Measurements from ENCODE around the gene OR8B3. TPM values are rescaled to one million over a fixed set of nuclear protein-coding genes. Genes with fewer than 3 reads are reported as not detected.

OR8B3 gene
- polyA plus RNA-seq (2011; rRNA removed) (not detected in 2 replicates), polyA plus RNA-seq (2017; fragmentation: RNase III; extraction: RNeasy Plus Mini Kit Qiagen cat#74134 plus additional on column Dnase treatment) (not detected in 3 replicates), polyA minus RNA-seq (2011; rRNA and poly(A)+ RNA removed) (not detected in 2 replicates)
- polyA plus RNA-seq (2012; cell fraction: cytosol; rRNA removed): not detected in 2 replicates
- not detected in 2 replicates for polyA plus RNA-seq (2012; cell fraction: nucleus; rRNA removed)

- Histone ChIP-seq H3K4me2 (no peak within 1 kb of the TSS), H3K4me3 (no peak within 1 kb of the TSS), H3K27ac (no peak within 1 kb of the TSS), H3K9me3 (no peaks in the 10 kb centered on the region), H3K4me1 (no peaks in the 10 kb centered on the region)
- DNase-seq (ENCODE audit: low read depth in 1 of 2, low spot score in 1 of 2): no peak
- FAIRE-seq: no peak
- no peak for TF ChIP-seq RNF2 (IDR thresholded peaks at IDR 0.05; ENCODE audit: borderline replicate concordance, low read depth)
- no peak for TF ChIP-seq HDAC2 (IDR thresholded peaks at IDR 0.05)
- TF ChIP-seq ZFP36 (IDR thresholded peaks at IDR 0.05; ENCODE audit: borderline replicate concordance, partially characterized antibody): no peak
- TF ChIP-seq HOXB13 (CRISPR knock-in tag; IDR thresholded peaks at IDR 0.05; ENCODE audit: low read depth): no peak
- no peak for TF ChIP-seq HEYL (CRISPR knock-in tag; IDR thresholded peaks at IDR 0.05)
- TF ChIP-seq, protein P1, sequence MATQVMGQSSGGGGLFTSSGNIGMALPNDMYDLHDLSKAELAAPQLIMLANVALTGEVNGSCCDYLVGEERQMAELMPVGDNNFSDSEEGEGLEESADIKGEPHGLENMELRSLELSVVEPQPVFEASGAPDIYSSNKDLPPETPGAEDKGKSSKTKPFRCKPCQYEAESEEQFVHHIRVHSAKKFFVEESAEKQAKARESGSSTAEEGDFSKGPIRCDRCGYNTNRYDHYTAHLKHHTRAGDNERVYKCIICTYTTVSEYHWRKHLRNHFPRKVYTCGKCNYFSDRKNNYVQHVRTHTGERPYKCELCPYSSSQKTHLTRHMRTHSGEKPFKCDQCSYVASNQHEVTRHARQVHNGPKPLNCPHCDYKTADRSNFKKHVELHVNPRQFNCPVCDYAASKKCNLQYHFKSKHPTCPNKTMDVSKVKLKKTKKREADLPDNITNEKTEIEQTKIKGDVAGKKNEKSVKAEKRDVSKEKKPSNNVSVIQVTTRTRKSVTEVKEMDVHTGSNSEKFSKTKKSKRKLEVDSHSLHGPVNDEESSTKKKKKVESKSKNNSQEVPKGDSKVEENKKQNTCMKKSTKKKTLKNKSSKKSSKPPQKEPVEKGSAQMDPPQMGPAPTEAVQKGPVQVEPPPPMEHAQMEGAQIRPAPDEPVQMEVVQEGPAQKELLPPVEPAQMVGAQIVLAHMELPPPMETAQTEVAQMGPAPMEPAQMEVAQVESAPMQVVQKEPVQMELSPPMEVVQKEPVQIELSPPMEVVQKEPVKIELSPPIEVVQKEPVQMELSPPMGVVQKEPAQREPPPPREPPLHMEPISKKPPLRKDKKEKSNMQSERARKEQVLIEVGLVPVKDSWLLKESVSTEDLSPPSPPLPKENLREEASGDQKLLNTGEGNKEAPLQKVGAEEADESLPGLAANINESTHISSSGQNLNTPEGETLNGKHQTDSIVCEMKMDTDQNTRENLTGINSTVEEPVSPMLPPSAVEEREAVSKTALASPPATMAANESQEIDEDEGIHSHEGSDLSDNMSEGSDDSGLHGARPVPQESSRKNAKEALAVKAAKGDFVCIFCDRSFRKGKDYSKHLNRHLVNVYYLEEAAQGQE (IDR thresholded peaks at IDR 0.05): no peak
- no peak for TF ChIP-seq BHLHE40 (IDR thresholded peaks at IDR 0.05; ENCODE audit: low read depth, low read length)
- TF ChIP-seq, protein P2, sequence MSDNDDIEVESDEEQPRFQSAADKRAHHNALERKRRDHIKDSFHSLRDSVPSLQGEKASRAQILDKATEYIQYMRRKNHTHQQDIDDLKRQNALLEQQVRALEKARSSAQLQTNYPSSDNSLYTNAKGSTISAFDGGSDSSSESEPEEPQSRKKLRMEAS (IDR thresholded peaks at IDR 0.05): no peak
- no peak for TF ChIP-seq TFCP2L1 (CRISPR knock-in tag; IDR thresholded peaks at IDR 0.05)
- no peak for TF ChIP-seq JUN (IDR thresholded peaks at IDR 0.05)
- TF ChIP-seq E2F6 (IDR thresholded peaks at IDR 0.05; ENCODE audit: borderline replicate concordance, low read depth): no peak
- no peak for TF ChIP-seq RAD21 (conservative IDR thresholded peaks at IDR 0.05 in 1 of 2, IDR thresholded peaks at IDR 0.05 in 1 of 2)
- TF ChIP-seq KDM1A (IDR thresholded peaks at IDR 0.05; ENCODE audit: low read depth): no peak
- no peak for TF ChIP-seq CHD4 (IDR thresholded peaks at IDR 0.05; ENCODE audit: borderline replicate concordance)
- no peak for TF ChIP-seq TP53 (CRISPR knock-in tag; IDR thresholded peaks at IDR 0.05)
- TF ChIP-seq MAZ (IDR thresholded peaks at IDR 0.05; ENCODE audit: borderline replicate concordance, low read depth, low read length): no peak
- TF ChIP-seq POLR2A (IDR thresholded peaks at IDR 0.05; ENCODE audit: low read length): no peak
- ChIA-PET CTCF (no interaction called here), POLR2A (no interaction called here)
- no peak for ATAC-seq
These were observed at the start of gene OR8B3 for GRCh38 chr11:124398924-124399323. Gene OR8B3 (minus strand): TSS chr11:124399024. CDS start chr11:124397351, 1,673 bp downstream.

GRCh38 chr11:124446916-124447315 is 48.1 kb upstream of the OR8B3 start:
- POLR2A ChIA-PET: no interaction called here
- FAIRE-seq (no peak), ATAC-seq (no peak), DNase-seq (ENCODE audit: low read depth in 1 of 2, low spot score in 1 of 2) (no peak)
- Histone ChIP-seq H3K4me3 (no peak overlapping the region), H3K9me3 (no peaks in the 10 kb centered on the region), H3K4me1 (no peaks in the 10 kb centered on the region), H3K4me2 (no peak overlapping the region), H3K27ac (no peak overlapping the region)
- TF ChIP-seq, protein P3, sequence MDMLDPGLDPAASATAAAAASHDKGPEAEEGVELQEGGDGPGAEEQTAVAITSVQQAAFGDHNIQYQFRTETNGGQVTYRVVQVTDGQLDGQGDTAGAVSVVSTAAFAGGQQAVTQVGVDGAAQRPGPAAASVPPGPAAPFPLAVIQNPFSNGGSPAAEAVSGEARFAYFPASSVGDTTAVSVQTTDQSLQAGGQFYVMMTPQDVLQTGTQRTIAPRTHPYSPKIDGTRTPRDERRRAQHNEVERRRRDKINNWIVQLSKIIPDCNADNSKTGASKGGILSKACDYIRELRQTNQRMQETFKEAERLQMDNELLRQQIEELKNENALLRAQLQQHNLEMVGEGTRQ (IDR thresholded peaks at IDR 0.05): no peak
- no peak for TF ChIP-seq RARB (CRISPR knock-in tag; IDR thresholded peaks at IDR 0.05)
- no peak for TF ChIP-seq FOSB (CRISPR knock-in tag; IDR thresholded peaks at IDR 0.05)
- TF ChIP-seq KDM1A (IDR thresholded peaks at IDR 0.05; ENCODE audit: low read depth): no peak
- no peak for TF ChIP-seq TFCP2L1 (CRISPR knock-in tag; IDR thresholded peaks at IDR 0.05)
- no peak for TF ChIP-seq MAFK (IDR thresholded peaks at IDR 0.05; ENCODE audit: partially characterized antibody)
- no peak for TF ChIP-seq HEYL (CRISPR knock-in tag; IDR thresholded peaks at IDR 0.05)
- TF ChIP-seq, protein P4, sequence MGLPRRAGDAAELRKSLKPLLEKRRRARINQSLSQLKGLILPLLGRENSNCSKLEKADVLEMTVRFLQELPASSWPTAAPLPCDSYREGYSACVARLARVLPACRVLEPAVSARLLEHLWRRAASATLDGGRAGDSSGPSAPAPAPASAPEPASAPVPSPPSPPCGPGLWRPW (IDR thresholded peaks at IDR 0.05): no peak
- TF ChIP-seq HDAC2 (IDR thresholded peaks at IDR 0.05): no peak
- TF ChIP-seq RNF2 (IDR thresholded peaks at IDR 0.05; ENCODE audit: borderline replicate concordance, low read depth): no peak
- no peak for TF ChIP-seq EHF (CRISPR knock-in tag; IDR thresholded peaks at IDR 0.05)
- TF ChIP-seq, protein P5, sequence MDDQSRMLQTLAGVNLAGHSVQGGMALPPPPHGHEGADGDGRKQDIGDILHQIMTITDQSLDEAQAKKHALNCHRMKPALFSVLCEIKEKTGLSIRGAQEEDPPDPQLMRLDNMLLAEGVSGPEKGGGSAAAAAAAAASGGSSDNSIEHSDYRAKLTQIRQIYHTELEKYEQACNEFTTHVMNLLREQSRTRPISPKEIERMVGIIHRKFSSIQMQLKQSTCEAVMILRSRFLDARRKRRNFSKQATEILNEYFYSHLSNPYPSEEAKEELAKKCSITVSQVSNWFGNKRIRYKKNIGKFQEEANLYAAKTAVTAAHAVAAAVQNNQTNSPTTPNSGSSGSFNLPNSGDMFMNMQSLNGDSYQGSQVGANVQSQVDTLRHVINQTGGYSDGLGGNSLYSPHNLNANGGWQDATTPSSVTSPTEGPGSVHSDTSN (IDR thresholded peaks at IDR 0.05): no peak
- no peak for TF ChIP-seq GATA3 (IDR thresholded peaks at IDR 0.05; ENCODE audit: borderline replicate concordance)
- TF ChIP-seq NR3C1 (IDR thresholded peaks at IDR 0.05): no peak
- CTCF ChIA-PET: no interaction called here
- WGBS (ENCODE audit: missing lambda C conversion rate): 3% methylated on average over 1 of the region's 1 CpG

Data from A549 (cell line).